Measurements from ENCODE around the gene UTP20.

DNA sequence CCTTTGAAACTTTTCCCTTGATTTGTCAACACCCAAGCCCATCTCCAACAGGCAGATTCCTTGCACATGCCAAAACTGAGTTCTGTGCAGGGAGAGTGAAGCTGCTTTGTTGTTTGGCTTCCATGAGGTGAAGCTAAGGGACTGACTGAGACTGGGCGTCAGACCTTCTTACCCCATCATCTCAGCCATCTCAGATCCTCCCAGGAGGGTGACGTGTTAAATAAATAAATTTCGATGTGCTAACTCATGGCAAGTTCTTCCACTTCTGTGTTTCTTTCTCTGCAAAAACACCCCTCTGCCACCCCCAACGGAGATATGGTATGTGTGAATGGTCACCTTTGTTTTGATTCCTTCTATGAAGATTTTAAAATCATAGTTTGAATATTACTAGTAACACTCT is 17.8 kb downstream of the UTP20 start:
- TF ChIP-seq, protein P1, sequence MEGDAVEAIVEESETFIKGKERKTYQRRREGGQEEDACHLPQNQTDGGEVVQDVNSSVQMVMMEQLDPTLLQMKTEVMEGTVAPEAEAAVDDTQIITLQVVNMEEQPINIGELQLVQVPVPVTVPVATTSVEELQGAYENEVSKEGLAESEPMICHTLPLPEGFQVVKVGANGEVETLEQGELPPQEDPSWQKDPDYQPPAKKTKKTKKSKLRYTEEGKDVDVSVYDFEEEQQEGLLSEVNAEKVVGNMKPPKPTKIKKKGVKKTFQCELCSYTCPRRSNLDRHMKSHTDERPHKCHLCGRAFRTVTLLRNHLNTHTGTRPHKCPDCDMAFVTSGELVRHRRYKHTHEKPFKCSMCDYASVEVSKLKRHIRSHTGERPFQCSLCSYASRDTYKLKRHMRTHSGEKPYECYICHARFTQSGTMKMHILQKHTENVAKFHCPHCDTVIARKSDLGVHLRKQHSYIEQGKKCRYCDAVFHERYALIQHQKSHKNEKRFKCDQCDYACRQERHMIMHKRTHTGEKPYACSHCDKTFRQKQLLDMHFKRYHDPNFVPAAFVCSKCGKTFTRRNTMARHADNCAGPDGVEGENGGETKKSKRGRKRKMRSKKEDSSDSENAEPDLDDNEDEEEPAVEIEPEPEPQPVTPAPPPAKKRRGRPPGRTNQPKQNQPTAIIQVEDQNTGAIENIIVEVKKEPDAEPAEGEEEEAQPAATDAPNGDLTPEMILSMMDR (IDR thresholded peaks at IDR 0.05): no peak
- TF ChIP-seq EP300 (IDR thresholded peaks at IDR 0.05) (no peak), POLR2AphosphoS5 (IDR thresholded peaks at IDR 0.05) (no peak)
